ENCODE measurements around the gene HCRTR1. TPM values are rescaled to one million over a fixed set of nuclear protein-coding genes. Genes with fewer than 3 reads are reported as not detected.

Gene HCRTR1
- total and polyA plus RNA-seq, 5 donors from 2014 or later, result not detected

DNA sequence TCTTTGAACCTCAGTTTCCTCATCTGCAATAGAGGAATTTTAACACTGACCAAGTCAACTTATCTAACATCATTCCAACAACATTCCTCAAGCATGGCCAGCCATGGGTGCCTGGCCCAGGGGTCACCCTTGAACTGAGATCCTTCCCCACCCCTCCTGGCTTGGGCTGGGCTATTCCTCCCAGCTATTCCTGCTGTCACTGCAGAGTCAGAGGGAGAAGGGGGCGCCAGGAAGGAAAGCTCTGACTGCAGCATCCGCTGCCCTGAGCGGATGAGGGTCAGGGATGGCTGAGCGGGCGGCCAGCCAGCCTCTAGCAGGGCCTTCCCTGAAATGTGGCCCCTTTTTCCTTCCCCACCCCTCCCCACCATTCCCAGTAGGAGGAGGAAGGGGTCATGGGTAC lies 38.1 kb upstream of the HCRTR1 start:
- Histone ChIP-seq H3K4me1 (ENCODE audit: control insufficient read depth, insufficient read depth, low read length, poor library complexity, severe bottlenecking) (peaks cover 5% of the 10 kb centered on the region), H3K36me3 (ENCODE audit: control insufficient read depth, insufficient read depth, low read length) (no peaks in the 10 kb centered on the region), H3K9me3 (ENCODE audit: control insufficient read depth in 2 of 2, low read length in 2 of 2) (no peaks in the 10 kb centered on the region), H3K27ac (ENCODE audit: insufficient read depth, low read length, poor library complexity, severe bottlenecking) (no peak overlapping the region), H3K4me3 (ENCODE audit: low read depth, low read length) (no peak overlapping the region), H3K27me3 (ENCODE audit: control insufficient read depth, insufficient read depth, low read length) (peaks cover 6% of the 10 kb centered on the region)
- no peak overlapping the region for H3K27ac Mint-ChIP-seq
- ATAC-seq (ENCODE audit: low read depth in 2 of 2) (no peak), DNase-seq (no peak)
- H3K36me3 Mint-ChIP-seq, result no peaks in the 10 kb centered on the region
- no peak overlapping the region for H3K4me3 Mint-ChIP-seq
- peaks cover 0 to 5% (median 0%) of the 10 kb centered on the region in 4 donors for H3K4me1 Mint-ChIP-seq
- no peaks in the 10 kb centered on the region for H3K9me3 Mint-ChIP-seq
- peaks cover 23% of the 10 kb centered on the region for H3K27me3 Mint-ChIP-seq

GRCh38 chr1:31580513-31580870 lies 37.0 kb upstream of the HCRTR1 start:
- H3K27me3 Mint-ChIP-seq, result peaks cover 13% of the 10 kb centered on the region
- H3K4me3 Mint-ChIP-seq, result no peak overlapping the region
- peaks cover 6% of the 10 kb centered on the region for H3K27me3 ChIP-seq (ENCODE audit: control insufficient read depth, insufficient read depth, low read length)
- no peaks in the 10 kb centered on the region for H3K36me3 Mint-ChIP-seq
- H3K9me3 ChIP-seq (ENCODE audit: control insufficient read depth in 2 of 2, low read length in 2 of 2), result no peaks in the 10 kb centered on the region
- H3K4me3 ChIP-seq (ENCODE audit: low read depth, low read length), result no peak overlapping the region
- H3K36me3 ChIP-seq (ENCODE audit: control insufficient read depth, insufficient read depth, low read length), result no peaks in the 10 kb centered on the region
- no peak for ATAC-seq (ENCODE audit: low read depth in 2 of 2)
- H3K27ac ChIP-seq (ENCODE audit: insufficient read depth, low read length, poor library complexity, severe bottlenecking), result no peak overlapping the region
- no peak overlapping the region for H3K27ac Mint-ChIP-seq
- peaks cover 5% of the 10 kb centered on the region for H3K4me1 ChIP-seq (ENCODE audit: control insufficient read depth, insufficient read depth, low read length, poor library complexity, severe bottlenecking)
- peaks cover 0 to 5% (median 0%) of the 10 kb centered on the region in 4 donors for H3K4me1 Mint-ChIP-seq
- H3K9me3 Mint-ChIP-seq, result no peaks in the 10 kb centered on the region
- no peak for DNase-seq

DNA sequence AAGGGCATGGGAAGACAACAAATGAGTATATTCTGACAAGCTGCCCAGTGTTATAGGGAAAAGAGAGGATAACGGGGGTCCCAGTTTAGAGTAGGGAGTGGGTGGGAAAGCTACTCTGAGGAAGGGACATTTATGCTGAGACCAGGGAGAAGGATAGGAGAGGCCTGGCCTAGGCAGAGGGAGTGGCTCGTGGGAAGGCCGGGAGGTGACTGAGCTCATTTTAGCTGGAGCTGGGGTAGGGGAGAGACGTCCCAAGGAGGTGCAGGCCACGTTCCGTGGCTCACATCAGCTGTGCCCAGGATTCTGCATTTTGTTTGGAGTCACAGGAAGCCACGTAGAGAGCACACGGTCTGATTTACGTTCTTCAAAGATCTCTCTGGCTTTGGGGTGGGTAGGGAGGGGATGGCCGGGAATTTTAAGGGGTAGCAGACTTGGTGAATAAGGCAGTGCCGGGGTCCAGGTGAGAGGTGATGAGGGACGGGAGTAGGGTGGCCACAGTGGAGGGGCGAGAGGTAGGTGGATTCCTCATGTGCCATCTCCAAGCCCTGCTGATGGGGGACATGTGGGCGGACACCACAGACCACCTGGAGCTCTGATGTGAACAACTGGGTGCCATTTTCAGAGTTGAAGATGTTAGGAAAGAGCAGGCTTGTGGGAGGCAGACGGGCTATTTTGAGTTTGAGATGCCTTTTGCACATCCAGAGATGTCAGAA lies 36.4 kb upstream of the HCRTR1 start:
- ATAC-seq (ENCODE audit: low read depth in 2 of 2), result no peak
- peaks cover 6% of the 10 kb centered on the region for H3K27me3 ChIP-seq (ENCODE audit: control insufficient read depth, insufficient read depth, low read length)
- peaks cover 8% of the 10 kb centered on the region for H3K27me3 Mint-ChIP-seq
- DNase-seq, result no peak
- H3K4me1 ChIP-seq (ENCODE audit: control insufficient read depth, insufficient read depth, low read length, poor library complexity, severe bottlenecking), result peaks cover 5% of the 10 kb centered on the region
- peaks cover 0 to 4% (median 0%) of the 10 kb centered on the region in 4 donors for H3K4me1 Mint-ChIP-seq
- no peaks in the 10 kb centered on the region for H3K36me3 ChIP-seq (ENCODE audit: control insufficient read depth, insufficient read depth, low read length)
- H3K4me3 Mint-ChIP-seq, result no peak overlapping the region
- H3K36me3 Mint-ChIP-seq, result no peaks in the 10 kb centered on the region
- H3K9me3 Mint-ChIP-seq, result no peaks in the 10 kb centered on the region
- H3K4me3 ChIP-seq (ENCODE audit: low read depth, low read length), result no peak overlapping the region
- no peak overlapping the region for H3K27ac ChIP-seq (ENCODE audit: insufficient read depth, low read length, poor library complexity, severe bottlenecking)
- H3K27ac Mint-ChIP-seq, result no peak overlapping the region
- H3K9me3 ChIP-seq (ENCODE audit: control insufficient read depth in 2 of 2, low read length in 2 of 2), result no peaks in the 10 kb centered on the region

DNA sequence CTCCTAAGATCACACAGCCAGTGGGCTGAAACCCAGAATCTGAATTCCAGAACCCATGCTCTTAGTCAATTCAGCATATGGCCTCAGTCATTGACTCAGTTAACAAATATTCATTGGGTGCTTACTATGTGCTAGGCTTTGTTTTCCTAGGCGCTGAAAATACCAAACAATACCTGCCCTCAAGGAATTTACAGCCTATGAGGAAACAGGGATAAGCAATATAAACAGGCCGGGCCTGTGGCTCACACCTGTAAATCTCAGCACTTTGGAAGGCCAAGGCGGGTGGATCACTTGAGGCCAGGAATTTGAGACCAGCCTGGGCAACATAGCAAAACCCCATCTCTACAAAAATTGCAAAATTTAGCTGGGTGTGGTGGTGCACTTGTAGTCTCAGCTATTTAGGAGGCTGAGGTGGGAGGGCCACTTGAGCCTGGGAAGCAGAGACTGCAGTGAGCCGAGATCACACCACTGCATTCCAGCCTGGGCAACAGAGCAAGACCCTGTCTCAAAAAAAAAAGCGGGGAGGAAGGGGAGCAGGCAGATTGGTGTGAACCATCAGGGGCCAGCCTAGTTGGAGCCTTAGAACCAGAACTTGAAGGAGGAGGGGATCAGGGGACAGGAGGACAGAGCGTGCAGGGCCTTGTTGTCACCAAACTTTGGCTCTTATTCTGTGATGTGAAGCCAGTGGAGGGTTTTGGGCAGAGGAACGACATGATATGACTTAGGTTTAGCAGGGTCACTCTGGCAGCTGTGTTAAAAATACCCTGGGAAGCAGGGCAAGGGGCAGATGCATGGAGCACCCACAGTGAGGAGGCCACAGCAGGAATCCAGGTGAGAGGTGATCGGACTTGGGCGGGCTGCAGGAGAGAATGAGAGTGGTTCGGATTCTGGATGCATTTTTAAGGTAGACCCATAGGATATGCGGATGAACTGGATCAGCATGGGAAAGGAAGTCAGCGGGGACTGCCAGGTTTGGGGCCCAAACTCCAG lies 35.4 kb upstream of the HCRTR1 start:
- Mint-ChIP-seq H3K27ac (no peak overlapping the region), H3K9me3 (no peaks in the 10 kb centered on the region), H3K27me3 (peaks cover 5% of the 10 kb centered on the region), H3K4me3 (no peak overlapping the region), H3K4me1 (peaks cover 0 to 2% (median 0%) of the 10 kb centered on the region in 4 donors), H3K36me3 (no peaks in the 10 kb centered on the region)
- H3K27ac ChIP-seq (ENCODE audit: insufficient read depth, low read length, poor library complexity, severe bottlenecking), result no peak overlapping the region
- no peak for ATAC-seq (ENCODE audit: low read depth in 2 of 2)
- H3K9me3 ChIP-seq (ENCODE audit: control insufficient read depth in 2 of 2, low read length in 2 of 2), result no peaks in the 10 kb centered on the region
- DNase-seq, result no peak
- H3K4me1 ChIP-seq (ENCODE audit: control insufficient read depth, insufficient read depth, low read length, poor library complexity, severe bottlenecking), result no peaks in the 10 kb centered on the region
- no peaks in the 10 kb centered on the region for H3K36me3 ChIP-seq (ENCODE audit: control insufficient read depth, insufficient read depth, low read length)
- peaks cover 6% of the 10 kb centered on the region for H3K27me3 ChIP-seq (ENCODE audit: control insufficient read depth, insufficient read depth, low read length)
- H3K4me3 ChIP-seq (ENCODE audit: low read depth, low read length), result no peak overlapping the region

DNA sequence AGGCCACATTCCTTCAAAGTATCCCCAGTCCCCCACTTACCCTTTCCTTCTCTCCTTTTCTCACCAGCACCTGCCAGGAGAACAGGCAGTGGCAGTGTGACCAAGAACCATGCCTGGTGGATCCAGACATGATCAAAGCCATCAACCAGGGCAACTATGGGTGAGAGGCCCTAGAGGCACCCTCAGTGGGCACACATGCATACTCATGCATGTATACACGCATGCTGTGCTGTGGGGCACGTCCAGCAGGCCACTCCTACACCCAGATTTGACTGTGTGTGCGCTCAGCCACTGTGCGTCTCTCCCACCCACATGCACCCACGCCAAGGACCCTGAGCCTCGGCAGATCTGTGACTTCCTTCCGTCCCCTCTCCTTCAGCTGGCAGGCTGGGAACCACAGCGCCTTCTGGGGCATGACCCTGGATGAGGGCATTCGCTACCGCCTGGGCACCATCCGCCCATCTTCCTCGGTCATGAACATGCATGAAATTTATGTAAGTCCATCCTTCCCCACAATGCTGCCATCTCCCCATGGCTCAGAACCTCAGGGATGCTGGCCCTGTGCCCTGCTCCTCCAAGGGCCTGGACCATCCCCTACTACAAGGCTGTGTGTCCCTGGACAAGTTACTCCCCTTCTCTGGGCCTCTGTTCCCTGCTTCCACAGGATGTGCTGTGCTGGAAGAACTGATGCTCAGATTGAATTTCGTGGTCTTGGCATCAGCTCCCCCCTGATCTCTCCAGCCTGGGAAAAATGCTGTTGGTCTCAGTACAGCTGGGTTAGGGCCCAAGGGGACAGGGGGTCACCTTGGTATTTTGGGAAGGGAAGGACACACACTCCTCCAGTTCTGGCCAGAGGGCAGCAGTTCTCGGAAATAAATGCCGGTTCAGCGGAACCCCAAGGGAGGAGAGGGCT lies 34.2 kb upstream of the HCRTR1 start:
- no peaks in the 10 kb centered on the region for H3K27me3 ChIP-seq (ENCODE audit: control insufficient read depth, insufficient read depth, low read length)
- Mint-ChIP-seq H3K36me3 (no peaks in the 10 kb centered on the region), H3K9me3 (no peaks in the 10 kb centered on the region), H3K4me3 (no peak overlapping the region), H3K27ac (no peak overlapping the region), H3K27me3 (no peaks in the 10 kb centered on the region), H3K4me1 (no peaks in the 10 kb centered on the region)
- DNase-seq (no peak), ATAC-seq (ENCODE audit: low read depth in 2 of 2) (no peak)
- peaks cover 3% of the 10 kb centered on the region for H3K4me1 ChIP-seq (ENCODE audit: control insufficient read depth, insufficient read depth, low read length, poor library complexity, severe bottlenecking)
- no peaks in the 10 kb centered on the region for H3K36me3 ChIP-seq (ENCODE audit: control insufficient read depth, insufficient read depth, low read length)
- no peak overlapping the region for H3K4me3 ChIP-seq (ENCODE audit: low read depth, low read length)
- H3K27ac ChIP-seq (ENCODE audit: insufficient read depth, low read length, poor library complexity, severe bottlenecking), result no peak overlapping the region
- no peaks in the 10 kb centered on the region for H3K9me3 ChIP-seq (ENCODE audit: control insufficient read depth in 2 of 2, low read length in 2 of 2)

DNA sequence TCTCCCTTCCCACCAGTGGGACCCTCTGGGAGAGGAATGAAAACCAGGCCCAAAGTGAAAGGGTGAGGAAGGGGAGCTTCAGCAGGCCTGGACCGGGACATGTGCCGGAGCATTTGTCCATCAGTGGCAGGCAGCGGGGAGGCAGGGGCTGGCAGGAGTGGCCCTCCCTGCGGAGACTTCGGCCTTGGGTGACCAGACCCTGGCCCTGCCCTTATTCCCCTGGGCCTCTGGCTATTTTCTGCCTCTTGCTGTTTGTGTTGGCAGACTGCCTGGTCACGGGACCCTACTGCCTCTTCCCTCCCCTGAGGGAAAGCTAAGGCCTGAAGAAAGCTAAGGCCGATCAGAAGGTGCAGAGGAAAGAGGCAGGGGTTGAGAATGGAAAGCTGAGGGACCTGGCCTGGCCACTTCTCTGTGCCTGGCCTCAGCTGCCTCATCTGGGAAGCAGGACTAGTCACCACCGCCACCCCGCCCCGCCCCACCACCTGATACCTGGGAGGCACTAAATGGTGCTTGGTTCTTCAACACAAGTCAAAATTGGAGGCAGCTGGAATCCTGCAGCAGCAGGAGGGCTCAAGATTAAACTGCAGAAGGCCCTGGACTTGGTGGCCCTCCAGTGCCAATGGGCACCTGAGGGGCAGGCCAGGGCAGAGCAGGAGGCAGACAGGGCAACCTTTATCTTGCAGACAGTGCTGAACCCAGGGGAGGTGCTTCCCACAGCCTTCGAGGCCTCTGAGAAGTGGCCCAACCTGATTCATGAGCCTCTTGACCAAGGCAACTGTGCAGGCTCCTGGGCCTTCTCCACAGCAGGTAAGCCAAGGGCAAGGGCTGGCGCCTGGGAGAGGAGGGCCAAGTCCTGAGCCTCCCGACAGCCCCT lies 33.3 kb upstream of the HCRTR1 start:
- peaks cover 7% of the 10 kb centered on the region for H3K4me1 ChIP-seq (ENCODE audit: control insufficient read depth, insufficient read depth, low read length, poor library complexity, severe bottlenecking)
- Mint-ChIP-seq H3K27ac (no peak overlapping the region), H3K36me3 (no peaks in the 10 kb centered on the region), H3K27me3 (peaks cover 1% of the 10 kb centered on the region), H3K4me3 (no peak overlapping the region), H3K9me3 (no peaks in the 10 kb centered on the region), H3K4me1 (peaks cover 0 to 1% (median 0%) of the 10 kb centered on the region in 4 donors)
- H3K36me3 ChIP-seq (ENCODE audit: control insufficient read depth, insufficient read depth, low read length), result no peaks in the 10 kb centered on the region
- H3K27me3 ChIP-seq (ENCODE audit: control insufficient read depth, insufficient read depth, low read length), result no peaks in the 10 kb centered on the region
- no peak overlapping the region for H3K4me3 ChIP-seq (ENCODE audit: low read depth, low read length)
- DNase-seq, result no peak
- no peaks in the 10 kb centered on the region for H3K9me3 ChIP-seq (ENCODE audit: control insufficient read depth in 2 of 2, low read length in 2 of 2)
- ATAC-seq (ENCODE audit: low read depth in 2 of 2), result no peak
- no peak overlapping the region for H3K27ac ChIP-seq (ENCODE audit: insufficient read depth, low read length, poor library complexity, severe bottlenecking)

Measured in CD4-positive, CD25-positive, alpha-beta regulatory T cell (primary cell).